DMS153 (cell line): ENCODE results near the gene HADH.
"Not testable (repeated sequence)": the region's sequence is repeated elsewhere in the genome, so short reads cannot be mapped to it uniquely, and the experiment has no call there.

Experiments
- DNase-seq: peaks from one replicate; lab custom pipeline; 2025; lab: John Stamatoyannopoulos, UW

The HADH gene

DNA sequence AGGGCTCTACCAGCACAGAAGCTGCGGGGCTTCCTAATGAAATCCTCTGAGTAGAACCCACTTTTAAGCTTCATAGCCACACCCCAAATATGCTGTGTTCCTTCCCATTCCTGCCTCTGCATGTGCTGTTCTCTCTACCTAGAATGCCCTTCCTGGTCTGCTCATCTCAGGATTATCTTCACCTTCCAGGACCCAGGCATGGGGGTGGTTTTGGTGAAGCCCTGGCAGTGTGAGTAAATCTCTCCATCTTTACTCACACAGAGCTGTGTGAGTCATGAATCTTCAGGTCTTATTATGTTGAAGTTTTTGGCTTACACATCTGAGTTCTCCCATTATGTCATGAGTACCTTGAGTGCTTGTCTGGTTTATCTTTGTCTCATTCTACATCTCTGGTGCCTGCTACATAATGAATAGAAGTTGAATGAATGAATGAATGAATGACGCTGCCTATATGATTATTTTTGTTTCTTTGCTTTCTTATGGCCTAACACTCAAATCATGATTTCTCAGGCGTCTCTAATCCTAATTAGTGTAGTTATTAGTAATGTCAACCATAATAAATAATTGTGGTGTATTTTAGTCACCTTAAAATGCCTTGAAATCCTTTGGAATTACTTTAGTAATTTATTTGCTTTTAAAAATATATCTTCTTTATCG, 41.9 kb downstream of the HADH start:
- DNase-seq = no peak

DNA sequence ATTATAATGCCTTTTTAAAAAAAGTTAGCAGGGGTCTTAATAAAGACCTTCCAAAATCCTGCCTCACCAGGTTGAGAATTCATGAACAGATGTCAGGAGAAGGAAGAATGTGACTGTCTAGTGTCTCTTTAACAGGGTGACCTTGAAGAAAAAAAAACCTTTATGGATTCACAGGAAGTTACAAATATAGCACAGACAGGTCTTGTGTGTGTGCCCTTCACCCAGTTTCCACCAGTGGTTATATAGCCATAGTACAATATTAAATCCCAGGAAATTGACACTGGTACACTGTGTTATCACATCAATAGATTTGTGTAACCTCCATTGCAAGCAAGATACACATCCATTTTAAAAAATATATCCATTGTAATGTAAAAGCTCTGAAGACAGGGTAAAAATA, 43.7 kb downstream of the HADH start:
- no peak for DNase-seq

DNA sequence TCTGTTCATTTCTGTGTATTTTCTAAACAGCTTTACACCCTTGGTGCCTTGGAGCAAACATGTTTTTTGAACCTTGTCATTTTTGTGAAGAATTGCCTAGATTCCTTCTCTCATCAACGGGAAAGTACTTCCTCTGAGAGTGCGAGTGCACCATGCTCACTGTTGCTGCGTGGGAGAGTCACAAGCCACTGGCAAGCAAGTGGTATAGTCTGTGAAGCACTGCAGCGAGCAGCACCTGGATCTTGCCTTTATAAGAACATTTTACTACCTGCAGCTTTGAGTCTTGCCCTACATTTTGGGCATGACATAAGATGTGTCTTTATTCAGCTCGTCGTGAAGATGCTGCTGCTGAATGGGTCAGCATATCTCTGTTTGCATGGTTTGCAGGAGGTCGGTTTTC, 44.9 kb downstream of the HADH start:
- DNase-seq = no peak

GRCh38 chr4:108035691-108036090, 46.0 kb downstream of the HADH start:
- no peak for DNase-seq

DNA sequence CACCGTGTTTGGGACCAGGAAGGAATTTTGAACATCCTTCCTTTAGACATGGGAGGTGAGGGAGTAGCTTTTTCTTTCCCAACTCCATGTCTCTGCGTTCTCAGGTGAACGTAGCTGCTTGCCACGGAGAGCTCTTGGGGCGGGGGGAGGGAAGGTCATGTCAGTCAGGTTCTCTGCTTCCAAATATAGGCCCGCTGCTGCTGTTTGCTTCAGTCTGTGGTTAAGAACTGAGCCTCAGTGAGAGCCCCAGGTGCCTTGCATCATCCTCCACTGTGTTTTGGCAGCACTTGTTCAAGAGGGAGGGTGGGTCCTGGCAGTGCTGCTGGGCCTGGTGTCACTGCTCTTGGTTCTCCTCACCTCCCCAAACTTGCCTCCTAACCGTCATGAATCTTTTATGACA, 46.5 kb downstream of the HADH start:
- DNase-seq = no peak

DNA sequence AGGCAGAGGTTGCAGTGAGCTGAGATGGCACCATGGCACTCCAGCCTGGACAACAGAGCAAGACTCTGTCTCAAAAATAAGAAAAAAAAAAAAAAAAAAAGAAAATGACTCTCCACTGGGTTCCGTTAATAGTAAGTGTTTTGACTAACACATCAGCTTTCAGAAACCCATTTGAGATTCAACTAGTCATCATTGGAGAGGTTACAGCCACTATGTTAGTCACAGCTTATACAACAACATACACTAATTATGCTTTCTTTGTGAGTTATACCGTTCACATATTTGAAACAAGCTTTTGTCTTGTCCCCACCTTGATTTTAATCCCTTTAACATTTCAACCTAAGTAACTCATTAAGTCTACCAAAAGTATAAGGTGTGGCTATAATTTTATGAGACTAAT, 48.2 kb downstream of the HADH start:
- no peak for DNase-seq

DNA sequence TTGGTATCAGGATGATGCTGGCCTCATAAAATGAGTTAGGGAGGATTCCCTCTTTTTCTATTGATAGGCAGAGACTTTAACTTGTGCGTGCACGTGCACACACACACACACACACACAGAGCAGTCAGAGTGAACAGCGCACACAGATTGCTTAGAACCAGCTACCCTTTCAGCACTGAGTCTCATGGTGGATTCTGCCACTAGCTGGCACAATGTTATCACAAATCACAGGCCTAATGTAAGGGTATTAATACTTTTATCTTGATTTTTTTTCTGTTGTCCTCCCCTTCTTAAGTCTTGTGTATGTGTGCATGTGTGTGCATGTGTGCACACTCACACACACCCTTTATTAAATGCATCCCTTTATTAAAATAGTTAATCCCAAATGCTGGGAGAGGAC, 53.2 kb downstream of the HADH start:
- DNase-seq = no peak

DNA sequence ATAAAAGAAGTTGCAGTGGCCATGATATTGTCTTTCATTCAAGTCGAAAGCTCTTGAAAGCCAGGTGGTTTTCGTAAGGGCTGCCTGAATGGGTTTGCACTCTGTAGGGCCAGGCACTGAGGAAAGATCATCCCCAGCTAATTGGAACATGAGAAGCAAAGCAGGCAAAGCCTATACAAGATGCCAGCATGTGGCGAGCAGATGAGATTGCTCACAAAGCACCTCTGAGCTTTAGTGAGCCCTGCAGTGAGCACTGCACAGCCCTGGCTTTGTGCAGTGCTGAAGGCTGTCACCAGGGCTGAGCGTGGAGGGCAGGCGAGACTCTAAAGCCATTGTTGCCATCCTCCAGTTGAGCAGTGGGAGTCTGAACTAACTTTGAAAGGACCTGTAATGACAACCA, 53.8 kb downstream of the HADH start:
- peak; percentile 75 for DNase-seq

DNA sequence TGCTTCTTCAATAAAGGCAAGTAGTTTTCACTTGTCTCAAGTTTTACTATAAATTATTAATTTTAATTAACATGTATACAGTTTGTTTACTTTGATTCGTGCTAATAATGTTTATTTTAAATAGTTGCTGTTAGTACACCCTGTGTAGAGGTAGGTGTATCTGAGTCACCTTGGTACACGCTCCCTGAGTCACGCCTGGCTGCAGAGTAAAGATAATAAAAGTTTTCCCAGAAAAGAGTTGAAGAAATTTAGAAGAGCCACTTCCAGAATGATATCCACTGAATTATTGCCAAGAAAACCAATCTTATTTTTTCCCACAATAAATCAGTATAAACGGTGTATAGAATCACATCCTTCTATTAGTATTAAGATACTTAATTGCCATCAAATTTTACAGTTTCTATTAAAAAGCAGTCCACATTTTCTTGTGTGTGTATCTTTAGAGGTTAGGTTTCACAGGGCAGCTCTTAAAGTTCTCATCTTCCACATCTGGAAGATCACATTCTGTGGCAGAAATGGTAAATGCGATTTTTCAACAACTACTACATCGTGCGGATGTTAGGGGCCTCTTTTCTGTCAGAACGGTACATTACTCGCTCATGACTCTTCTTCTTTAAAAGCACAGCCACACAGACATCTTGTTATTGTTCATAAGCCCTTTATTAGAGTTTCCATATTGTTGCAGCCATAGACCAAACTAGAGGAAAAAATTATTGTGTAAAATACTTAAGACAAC, 55.4 kb downstream of the HADH start:
- DNase-seq = no peak

DNA sequence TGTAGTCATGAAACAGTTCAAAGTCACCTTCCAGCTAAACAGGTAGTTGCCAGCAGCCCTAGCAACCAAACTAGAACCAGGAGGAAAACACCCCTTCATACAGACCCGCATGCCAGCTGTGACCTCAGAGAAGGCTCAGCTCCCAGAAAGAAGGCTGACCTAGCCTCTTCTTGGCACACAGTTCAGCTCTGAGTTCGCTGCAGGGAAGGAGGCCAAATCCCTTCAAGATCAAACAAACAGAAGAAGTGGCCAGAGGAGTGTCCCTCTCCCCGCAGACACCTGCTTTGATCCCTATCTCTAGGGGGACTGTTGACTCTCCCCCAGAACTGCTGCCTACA, 56.0 kb downstream of the HADH start:
- DNase-seq = no peak

DNA sequence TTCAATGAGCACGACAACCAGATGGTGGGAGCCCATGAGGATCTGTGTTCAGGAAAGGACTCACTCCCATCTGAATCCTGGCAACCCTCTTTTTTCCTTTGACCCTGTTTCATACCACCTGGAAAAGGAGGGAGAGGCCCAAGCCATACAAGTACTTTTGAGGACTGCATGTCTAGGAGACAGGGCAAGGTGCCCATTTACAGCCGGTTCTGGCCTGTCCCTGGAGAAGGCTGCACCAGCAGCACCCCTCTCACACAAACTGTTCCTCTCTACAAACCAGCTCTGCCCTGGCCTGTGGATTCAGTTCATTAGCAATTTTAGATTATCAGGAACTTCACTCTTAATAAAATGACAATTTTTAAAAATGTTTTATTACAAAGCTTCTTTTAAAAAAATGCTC, 57.5 kb downstream of the HADH start:
- DNase-seq = no peak

DNA sequence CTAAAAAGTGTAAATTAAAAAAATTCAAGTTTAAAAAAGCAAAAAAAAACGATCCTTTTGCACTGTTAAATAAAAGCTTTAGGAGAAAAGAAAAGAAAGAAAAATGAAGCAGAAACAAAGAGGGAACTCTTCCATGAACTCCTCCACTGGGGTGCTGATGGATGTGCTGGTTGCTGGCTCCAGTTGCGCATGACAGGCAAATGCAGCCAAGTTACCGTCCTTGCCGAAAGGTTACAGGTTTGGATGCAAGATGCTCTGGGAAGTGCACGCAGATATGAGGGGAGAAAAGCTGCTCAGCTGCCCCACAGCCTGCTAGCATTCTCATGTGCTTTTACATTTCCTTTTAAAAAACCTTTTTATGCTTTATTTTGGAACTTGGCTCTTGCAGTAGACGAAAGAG, 58.5 kb downstream of the HADH start:
- no peak for DNase-seq

DNA sequence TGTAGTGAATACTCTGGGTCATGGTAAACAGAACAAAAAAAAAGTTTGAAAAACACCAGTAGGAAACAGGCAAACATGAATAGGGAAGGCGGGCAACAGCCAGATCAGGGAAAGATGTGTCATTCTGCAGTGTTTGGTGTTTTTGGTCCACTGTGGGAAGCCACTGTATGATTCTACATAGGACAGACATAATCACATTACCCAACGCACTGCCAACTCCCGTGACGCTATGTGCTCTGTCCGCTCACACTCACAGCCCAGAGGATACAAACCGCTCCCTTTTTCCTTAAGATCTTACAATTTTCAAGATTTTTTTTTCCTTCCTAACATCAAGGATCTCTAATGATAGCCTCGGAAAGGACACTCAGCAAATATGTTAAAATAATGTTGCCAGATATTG, 59.3 kb downstream of the HADH start:
- no peak for DNase-seq

GRCh38 chr4:108049406-108049805, 59.7 kb downstream of the HADH start:
- DNase-seq = no peak

DNA sequence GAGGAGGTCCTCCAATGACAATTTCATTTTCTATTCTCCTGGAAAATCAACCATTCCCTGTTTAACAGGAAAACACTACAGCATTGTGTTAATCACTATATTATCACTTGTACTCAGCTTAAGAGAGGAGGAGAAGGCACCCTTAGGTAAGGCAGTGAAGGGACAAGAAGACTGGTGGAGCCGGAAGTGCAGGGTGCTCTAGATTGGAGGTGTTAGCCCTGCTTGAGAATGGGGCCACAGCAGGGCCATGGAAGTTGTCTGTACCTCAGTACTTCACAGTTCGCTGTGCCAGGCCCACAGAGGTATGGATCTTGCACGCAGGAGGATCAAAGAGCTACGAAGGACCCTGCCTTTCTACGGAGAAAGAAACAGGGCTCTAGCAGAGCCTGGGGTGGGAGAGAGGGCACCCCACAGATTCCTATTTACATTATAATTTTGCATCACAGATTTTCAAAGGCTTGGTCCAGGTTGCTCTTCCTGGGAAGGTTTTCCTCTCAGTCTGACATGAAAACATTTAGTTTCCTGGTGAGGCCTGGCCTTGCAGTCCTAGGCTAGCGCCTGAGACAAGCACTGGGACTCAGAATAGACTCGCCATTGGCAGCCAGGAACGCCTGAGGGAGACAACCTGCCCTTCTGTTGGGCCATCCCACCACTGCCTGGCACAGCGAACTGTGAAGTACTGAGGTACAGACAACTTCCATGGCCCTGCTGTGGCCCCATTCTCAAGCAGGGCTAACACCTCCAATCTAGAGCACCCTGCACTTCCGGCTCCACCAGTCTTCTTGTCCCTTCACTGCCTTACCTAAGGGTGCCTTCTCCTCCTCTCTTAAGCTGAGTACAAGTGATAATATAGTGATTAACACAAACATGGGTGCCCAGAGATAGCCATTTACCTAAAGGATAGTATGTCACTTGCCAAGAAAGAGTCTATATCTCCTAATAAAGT, 60.8 kb downstream of the HADH start:
- not testable (repeated sequence) for DNase-seq

DNA sequence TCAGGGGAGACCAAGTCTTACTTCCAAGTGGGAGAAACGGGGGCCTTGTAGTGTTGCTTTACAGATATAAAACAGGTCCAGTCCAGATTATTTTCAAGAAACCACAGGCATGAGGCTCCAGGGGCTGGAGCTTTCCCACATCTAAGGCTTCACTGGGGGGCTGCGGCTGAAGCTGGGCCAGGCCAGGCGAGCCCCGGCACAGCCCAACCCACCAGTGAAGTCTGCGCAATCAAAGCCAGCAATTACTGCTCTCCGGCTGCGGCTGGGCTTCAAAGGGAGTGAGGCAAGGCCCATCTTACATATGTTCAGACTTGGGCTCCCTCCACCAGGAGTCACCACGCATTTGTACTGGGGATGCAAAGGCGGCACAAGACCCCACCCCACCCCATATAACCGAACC, 61.7 kb downstream of the HADH start:
- DNase-seq = no peak

DNA sequence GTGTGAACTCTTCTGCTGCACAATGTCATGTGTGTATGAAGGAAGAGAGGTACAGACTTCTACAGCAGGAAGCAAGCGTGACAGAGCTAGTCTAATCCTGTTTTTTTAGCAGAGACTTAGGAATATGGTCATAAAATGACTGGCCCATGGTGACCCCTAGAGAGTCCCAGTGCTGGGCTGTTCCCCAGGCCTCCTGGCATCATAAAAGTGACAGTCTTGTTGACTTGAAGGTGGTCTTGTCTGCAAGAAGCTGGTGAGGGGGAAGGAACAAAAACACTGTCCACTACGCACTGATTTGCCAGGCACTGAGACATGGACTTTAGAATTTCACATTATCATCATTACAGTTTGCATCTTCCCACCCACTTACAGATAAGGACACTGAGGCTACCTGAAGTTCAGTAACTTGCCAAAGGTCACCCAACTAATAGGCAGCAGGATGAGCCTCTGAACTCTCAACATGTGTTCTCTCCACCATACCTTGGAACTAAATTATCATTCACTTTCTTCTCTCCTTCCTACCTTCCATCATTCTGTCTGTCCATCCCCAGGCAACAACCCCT, 63.0 kb downstream of the HADH start:
- no peak for DNase-seq

DNA sequence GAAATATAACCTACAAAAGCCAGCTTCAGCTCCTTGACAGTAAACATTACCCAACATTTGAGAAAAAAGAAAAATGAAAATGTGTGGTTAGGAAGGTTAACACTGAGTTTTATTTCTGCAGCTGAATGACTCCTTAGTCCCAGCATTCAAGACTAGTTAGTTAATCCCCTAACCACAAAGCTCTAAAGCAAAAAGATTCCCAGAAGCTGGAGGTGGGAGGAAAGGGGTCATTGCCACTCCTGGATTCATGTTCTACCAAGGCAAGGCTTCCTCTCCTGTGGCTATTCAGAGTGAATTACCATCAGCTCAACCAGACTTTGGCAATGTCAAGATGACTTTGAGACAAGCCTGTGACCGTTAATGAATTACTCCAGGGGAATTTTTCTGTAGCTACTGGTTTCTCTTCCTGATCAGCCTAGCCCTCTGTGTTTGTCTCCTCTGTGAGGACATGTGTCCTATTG, 63.6 kb downstream of the HADH start:
- DNase-seq = no peak

DNA sequence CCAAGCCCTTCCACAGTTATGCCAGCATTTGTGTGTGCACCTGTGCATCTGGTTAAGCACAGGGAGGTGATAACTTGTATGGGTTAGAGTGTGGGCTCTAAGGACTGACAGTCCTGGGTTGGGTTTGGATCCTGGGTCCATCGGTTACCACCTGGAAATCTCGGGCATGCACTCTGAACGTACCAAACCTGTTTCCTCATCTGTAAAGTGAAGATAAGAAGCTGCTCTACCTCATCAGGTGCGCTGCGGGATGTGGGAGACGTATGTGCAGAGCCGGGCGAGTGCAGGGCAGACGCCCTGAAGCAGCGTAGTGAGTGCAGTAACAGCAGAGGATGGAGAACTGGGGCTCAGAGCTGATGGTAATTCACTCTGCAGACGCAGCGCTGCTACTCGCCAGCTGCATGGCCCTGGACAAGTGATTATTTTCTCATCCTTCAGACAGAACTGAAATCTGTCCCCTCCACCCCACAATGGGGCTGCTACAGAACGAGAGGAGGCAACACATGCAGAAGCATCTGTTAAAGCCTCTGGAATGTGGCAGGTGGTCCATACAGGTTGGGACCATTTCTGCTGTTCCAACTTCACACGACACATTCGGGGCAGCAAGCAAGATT, 64.4 kb downstream of the HADH start:
- no peak for DNase-seq

DNA sequence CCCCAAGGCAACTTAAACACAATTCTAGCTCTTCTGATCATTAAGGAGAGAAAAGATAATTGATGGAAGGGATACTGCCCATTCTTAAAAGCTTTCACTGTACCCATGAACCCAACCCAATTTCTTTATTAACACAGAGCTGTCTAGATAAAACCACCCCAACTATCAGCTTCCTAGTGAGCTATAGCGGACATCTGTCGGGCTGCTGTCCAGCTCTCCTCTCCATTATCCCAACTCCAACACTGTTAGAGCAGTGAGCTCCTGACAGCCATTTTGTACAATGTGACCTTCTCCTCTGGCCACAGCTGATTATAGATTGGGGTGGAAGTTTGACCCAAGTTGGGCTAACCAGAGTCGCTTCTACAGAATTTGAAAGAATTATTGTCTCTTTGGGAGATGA, 66.1 kb downstream of the HADH start:
- DNase-seq = no peak

DNA sequence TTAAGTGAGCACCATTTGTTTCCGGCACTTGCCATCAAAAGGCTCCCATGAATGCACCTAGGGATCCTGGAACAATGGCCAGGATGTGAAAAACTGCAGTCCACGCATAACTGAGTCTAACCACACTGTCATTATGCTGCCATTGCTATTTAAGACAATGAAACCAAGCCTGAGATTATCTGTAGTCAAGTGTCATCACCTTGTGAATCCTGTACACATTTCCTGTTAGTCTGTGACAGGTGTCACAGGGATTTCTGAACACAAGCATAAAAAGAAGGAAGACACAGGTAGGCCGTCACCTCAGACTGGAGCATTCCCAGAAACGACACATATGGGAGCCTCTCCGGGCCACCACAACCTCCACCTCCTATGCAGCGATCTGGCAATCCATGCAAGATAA, 66.7 kb downstream of the HADH start:
- no peak for DNase-seq
